ENCODE data around the gene GPSM1. TPM values are rescaled to one million over a fixed set of nuclear protein-coding genes. Genes with fewer than 3 reads are reported as not detected.

Gene GPSM1
- total and polyA plus RNA-seq, 5 donors from 2014 or later: 0.59 to 12.3 (median 1.3) TPM

DNA sequence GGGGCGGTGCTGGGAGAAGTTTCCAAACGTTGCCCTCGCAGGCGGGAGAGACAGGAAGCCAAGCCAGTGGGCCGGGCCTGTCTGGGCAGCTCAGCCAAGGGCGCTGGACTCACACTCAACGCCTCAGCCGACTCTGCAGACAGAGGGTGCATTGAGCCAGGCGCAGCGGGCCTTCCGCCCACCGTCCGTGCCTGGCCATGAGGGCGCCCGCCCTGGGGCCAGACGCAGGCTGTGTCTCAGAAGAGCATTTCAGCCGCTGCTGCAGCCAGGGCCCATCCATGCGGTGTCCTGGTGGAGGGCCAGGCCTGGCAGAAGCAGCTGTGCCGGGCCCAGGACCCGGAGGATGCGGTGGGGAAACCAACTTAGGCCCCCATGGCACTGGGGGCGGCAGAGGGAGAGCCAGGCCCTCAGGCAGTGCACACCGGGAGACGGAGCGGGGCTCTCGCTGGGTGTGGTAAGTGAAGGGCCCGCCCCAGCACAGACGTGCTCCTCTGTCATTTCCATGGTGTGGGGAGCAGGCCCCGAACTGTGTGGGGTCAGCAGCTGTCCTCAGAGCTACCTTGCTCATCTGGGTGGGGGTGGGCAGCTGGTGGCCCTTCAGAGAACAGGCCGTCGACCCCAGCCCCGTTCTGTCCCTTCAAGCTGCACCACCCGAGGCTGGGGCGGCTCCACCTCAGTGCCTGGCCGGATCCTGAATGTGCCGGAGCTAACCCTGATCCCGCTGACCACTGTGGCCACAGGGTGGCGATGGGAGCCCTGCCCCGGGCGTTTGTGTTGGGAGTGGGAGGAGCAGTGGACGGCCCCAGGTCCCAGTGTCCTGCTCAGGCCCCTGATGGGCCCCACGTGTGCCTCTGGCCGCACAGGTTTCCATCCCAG, 18.2 kb downstream of the GPSM1 start:
- H3K4me3 ChIP-seq (ENCODE audit: low read depth, low read length): no peak overlapping the region
- H3K27ac Mint-ChIP-seq: no peak overlapping the region
- H3K27ac ChIP-seq (ENCODE audit: insufficient read depth, low read length, poor library complexity, severe bottlenecking): no peak overlapping the region
- no peak overlapping the region for H3K4me3 Mint-ChIP-seq
- H3K36me3 ChIP-seq (ENCODE audit: control insufficient read depth, insufficient read depth, low read length): no peaks in the 10 kb centered on the region
- no peaks in the 10 kb centered on the region for H3K36me3 Mint-ChIP-seq
- H3K27me3 Mint-ChIP-seq: no peaks in the 10 kb centered on the region
- no peaks in the 10 kb centered on the region for H3K9me3 Mint-ChIP-seq
- H3K27me3 ChIP-seq (ENCODE audit: control insufficient read depth, insufficient read depth, low read length): no peaks in the 10 kb centered on the region
- H3K4me1 ChIP-seq (ENCODE audit: control insufficient read depth, insufficient read depth, low read length, poor library complexity, severe bottlenecking): no peaks in the 10 kb centered on the region
- no peak for DNase-seq
- ATAC-seq (ENCODE audit: low read depth in 2 of 2): no peak
- H3K4me1 Mint-ChIP-seq: peaks cover 0 to 2% (median 0%) of the 10 kb centered on the region in 4 donors
- H3K9me3 ChIP-seq (ENCODE audit: control insufficient read depth in 2 of 2, low read length in 2 of 2): no peaks in the 10 kb centered on the region

DNA sequence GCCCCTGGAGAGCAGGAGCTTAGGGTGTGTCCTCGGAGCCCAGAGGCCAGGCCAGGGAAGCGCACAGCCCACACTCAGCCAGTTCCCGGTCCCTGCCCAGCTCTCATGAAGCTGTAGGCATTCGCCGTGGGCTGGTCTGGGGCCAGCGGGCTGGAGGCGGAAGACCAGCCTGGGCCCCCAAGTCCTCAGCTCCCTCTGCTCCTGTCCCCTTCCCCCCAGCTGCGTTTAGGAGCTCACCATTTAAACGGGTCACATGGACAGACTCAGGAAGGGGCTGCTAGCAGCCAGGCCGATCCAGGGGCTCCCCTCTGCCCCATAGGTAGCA, 18.8 kb downstream of the GPSM1 start:
- Mint-ChIP-seq H3K27me3 (no peaks in the 10 kb centered on the region), H3K27ac (no peak overlapping the region), H3K9me3 (no peaks in the 10 kb centered on the region), H3K36me3 (no peaks in the 10 kb centered on the region), H3K4me1 (peaks cover 0 to 2% (median 0%) of the 10 kb centered on the region in 4 donors), H3K4me3 (no peak overlapping the region)
- no peaks in the 10 kb centered on the region for H3K27me3 ChIP-seq (ENCODE audit: control insufficient read depth, insufficient read depth, low read length)
- no peak overlapping the region for H3K4me3 ChIP-seq (ENCODE audit: low read depth, low read length)
- ATAC-seq (ENCODE audit: low read depth in 2 of 2) (no peak), DNase-seq (no peak)
- no peaks in the 10 kb centered on the region for H3K4me1 ChIP-seq (ENCODE audit: control insufficient read depth, insufficient read depth, low read length, poor library complexity, severe bottlenecking)
- no peaks in the 10 kb centered on the region for H3K9me3 ChIP-seq (ENCODE audit: control insufficient read depth in 2 of 2, low read length in 2 of 2)
- H3K27ac ChIP-seq (ENCODE audit: insufficient read depth, low read length, poor library complexity, severe bottlenecking): no peak overlapping the region
- no peaks in the 10 kb centered on the region for H3K36me3 ChIP-seq (ENCODE audit: control insufficient read depth, insufficient read depth, low read length)

DNA sequence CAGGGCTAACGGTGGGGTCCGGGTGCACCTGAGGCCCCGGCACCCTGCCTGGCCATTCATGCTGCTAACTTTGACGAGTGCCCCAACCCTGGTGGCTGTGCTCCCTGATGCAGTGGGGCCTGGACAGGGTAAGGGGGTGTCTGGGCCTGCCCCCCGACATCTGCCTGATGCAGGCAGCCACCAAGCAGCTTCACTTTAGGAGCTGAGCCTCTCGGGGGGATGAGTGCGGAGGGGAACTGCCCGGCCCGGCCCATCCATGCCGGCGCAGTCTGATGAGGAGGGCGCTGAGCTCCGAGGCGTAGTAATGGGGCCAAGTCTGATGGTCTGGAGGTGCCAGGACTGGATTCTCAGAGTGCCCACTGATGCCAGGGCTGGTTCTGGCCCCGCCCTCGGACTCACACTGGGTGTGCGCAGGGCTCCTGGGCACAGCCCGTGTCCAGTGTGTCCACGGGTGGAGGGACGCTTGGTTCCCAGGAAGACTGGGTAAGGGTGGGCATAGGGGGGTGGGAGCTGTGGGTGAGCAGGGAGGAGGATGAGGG, 19.7 kb downstream of the GPSM1 start:
- H3K36me3 ChIP-seq (ENCODE audit: control insufficient read depth, insufficient read depth, low read length): no peaks in the 10 kb centered on the region
- Mint-ChIP-seq H3K9me3 (no peaks in the 10 kb centered on the region), H3K27me3 (no peaks in the 10 kb centered on the region), H3K4me1 (peaks cover 0 to 2% (median 0%) of the 10 kb centered on the region in 4 donors), H3K36me3 (no peaks in the 10 kb centered on the region), H3K27ac (no peak overlapping the region), H3K4me3 (no peak overlapping the region)
- no peak overlapping the region for H3K27ac ChIP-seq (ENCODE audit: insufficient read depth, low read length, poor library complexity, severe bottlenecking)
- no peak for ATAC-seq (ENCODE audit: low read depth in 2 of 2)
- H3K4me1 ChIP-seq (ENCODE audit: control insufficient read depth, insufficient read depth, low read length, poor library complexity, severe bottlenecking): no peaks in the 10 kb centered on the region
- H3K27me3 ChIP-seq (ENCODE audit: control insufficient read depth, insufficient read depth, low read length): no peaks in the 10 kb centered on the region
- no peak for DNase-seq
- no peaks in the 10 kb centered on the region for H3K9me3 ChIP-seq (ENCODE audit: control insufficient read depth in 2 of 2, low read length in 2 of 2)
- no peak overlapping the region for H3K4me3 ChIP-seq (ENCODE audit: low read depth, low read length)

DNA sequence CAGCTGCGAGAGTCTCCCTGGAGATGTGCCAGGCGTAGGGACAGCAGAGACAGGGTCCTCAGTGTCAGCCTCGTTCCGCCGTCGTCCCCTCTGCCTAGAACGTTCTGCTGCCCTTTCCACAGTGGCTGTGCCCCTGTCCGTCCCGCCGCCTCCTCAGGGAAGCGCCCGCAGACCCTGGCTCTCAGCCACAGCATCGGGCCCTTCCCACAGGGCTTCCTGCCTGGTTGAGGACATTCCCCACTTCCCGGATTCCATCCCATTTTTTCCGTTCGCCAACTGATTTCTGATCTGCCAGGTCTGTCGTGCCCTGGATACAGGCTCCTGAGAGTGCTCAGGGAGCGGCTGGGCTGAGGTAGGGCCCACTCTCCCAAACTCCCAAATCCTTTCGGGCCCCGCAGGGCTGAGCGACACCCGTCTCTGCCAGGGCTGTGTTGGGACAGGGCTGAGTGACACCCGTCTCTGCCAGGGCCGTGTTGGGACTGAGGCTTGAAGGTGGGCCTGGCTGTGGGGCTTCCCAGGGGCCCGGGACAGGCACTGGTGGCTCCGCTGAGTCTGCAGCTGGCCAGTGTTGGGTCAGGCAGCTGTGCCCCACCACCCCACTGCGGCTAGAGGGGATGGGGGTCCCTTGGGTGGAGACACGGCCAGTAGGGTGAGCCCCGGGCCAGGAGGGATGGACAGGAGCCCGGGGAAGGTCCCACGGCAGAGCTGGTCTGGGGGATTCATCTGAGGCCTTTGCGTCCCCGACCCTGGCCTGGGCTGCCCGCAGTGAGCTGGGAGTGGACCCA, 20.3 kb downstream of the GPSM1 start:
- DNase-seq: no peak
- Histone ChIP-seq H3K36me3 (ENCODE audit: control insufficient read depth, insufficient read depth, low read length) (no peaks in the 10 kb centered on the region), H3K4me1 (ENCODE audit: control insufficient read depth, insufficient read depth, low read length, poor library complexity, severe bottlenecking) (no peaks in the 10 kb centered on the region), H3K27ac (ENCODE audit: insufficient read depth, low read length, poor library complexity, severe bottlenecking) (no peak overlapping the region), H3K9me3 (ENCODE audit: control insufficient read depth in 2 of 2, low read length in 2 of 2) (no peaks in the 10 kb centered on the region), H3K4me3 (ENCODE audit: low read depth, low read length) (no peak overlapping the region), H3K27me3 (ENCODE audit: control insufficient read depth, insufficient read depth, low read length) (no peaks in the 10 kb centered on the region)
- H3K4me1 Mint-ChIP-seq: peaks cover 0 to 2% (median 0%) of the 10 kb centered on the region in 4 donors
- H3K27me3 Mint-ChIP-seq: no peaks in the 10 kb centered on the region
- H3K4me3 Mint-ChIP-seq: no peak overlapping the region
- no peak for ATAC-seq (ENCODE audit: low read depth in 2 of 2)
- H3K36me3 Mint-ChIP-seq: no peaks in the 10 kb centered on the region
- H3K27ac Mint-ChIP-seq: peak overlapping the region in 1 of 3 donors; percentile 87
- no peaks in the 10 kb centered on the region for H3K9me3 Mint-ChIP-seq

DNA sequence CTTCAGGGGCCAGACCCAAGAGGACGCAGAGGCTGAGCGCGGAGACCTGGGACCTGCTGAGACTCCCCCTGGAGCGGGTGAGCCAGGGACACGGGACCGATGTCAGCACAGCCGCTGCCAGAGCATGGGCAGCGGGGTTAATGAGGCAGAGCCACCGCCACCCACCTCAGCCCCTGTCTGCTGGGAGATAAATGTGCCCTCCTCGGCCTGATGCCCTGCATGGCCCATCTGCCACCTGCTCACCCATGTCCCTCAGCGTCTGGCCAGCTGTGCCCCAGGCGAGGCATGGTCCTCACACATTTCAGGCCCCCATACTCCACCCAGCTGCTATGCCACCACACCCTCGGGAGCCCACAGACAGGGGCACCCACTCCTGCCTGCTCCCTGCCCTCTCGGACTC, 21.4 kb downstream of the GPSM1 start:
- Mint-ChIP-seq H3K27me3 (no peaks in the 10 kb centered on the region), H3K9me3 (no peaks in the 10 kb centered on the region), H3K4me3 (no peak overlapping the region), H3K4me1 (no peaks in the 10 kb centered on the region), H3K36me3 (no peaks in the 10 kb centered on the region), H3K27ac (no peak overlapping the region)
- Histone ChIP-seq H3K9me3 (ENCODE audit: control insufficient read depth in 2 of 2, low read length in 2 of 2) (no peaks in the 10 kb centered on the region), H3K36me3 (ENCODE audit: control insufficient read depth, insufficient read depth, low read length) (no peaks in the 10 kb centered on the region), H3K27ac (ENCODE audit: insufficient read depth, low read length, poor library complexity, severe bottlenecking) (no peak overlapping the region), H3K4me3 (ENCODE audit: low read depth, low read length) (no peak overlapping the region), H3K27me3 (ENCODE audit: control insufficient read depth, insufficient read depth, low read length) (no peaks in the 10 kb centered on the region), H3K4me1 (ENCODE audit: control insufficient read depth, insufficient read depth, low read length, poor library complexity, severe bottlenecking) (no peaks in the 10 kb centered on the region)
- DNase-seq (no peak), ATAC-seq (ENCODE audit: low read depth in 2 of 2) (no peak)

DNA sequence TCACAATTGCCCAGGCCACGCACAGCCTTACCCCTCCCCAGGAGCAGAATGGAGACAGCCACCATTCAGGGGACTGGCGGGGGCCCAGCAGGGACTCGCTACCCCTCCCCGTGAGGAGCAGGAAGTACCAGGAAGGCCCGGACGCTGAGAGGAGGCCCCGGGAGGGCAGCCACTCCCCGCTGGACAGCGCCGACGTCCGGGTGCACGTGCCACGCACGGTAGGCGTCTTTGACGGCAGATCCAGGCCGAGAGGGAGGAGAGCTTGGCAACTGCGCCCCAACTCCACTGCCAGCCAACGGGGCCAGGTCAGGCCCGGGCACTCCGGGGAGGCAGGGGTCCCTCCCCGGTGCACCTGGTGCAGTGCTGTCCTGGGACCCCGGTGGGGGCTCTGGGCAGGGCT, 22.2 kb downstream of the GPSM1 start:
- Histone ChIP-seq H3K9me3 (ENCODE audit: control insufficient read depth in 2 of 2, low read length in 2 of 2) (no peaks in the 10 kb centered on the region), H3K27ac (ENCODE audit: insufficient read depth, low read length, poor library complexity, severe bottlenecking) (no peak overlapping the region), H3K4me1 (ENCODE audit: control insufficient read depth, insufficient read depth, low read length, poor library complexity, severe bottlenecking) (no peaks in the 10 kb centered on the region), H3K4me3 (ENCODE audit: low read depth, low read length) (no peak overlapping the region), H3K36me3 (ENCODE audit: control insufficient read depth, insufficient read depth, low read length) (no peaks in the 10 kb centered on the region), H3K27me3 (ENCODE audit: control insufficient read depth, insufficient read depth, low read length) (no peaks in the 10 kb centered on the region)
- Mint-ChIP-seq H3K36me3 (no peaks in the 10 kb centered on the region), H3K4me3 (no peak overlapping the region), H3K27me3 (no peaks in the 10 kb centered on the region), H3K4me1 (no peaks in the 10 kb centered on the region), H3K9me3 (no peaks in the 10 kb centered on the region), H3K27ac (no peak overlapping the region)
- no peak for DNase-seq
- no peak for ATAC-seq (ENCODE audit: low read depth in 2 of 2)

DNA sequence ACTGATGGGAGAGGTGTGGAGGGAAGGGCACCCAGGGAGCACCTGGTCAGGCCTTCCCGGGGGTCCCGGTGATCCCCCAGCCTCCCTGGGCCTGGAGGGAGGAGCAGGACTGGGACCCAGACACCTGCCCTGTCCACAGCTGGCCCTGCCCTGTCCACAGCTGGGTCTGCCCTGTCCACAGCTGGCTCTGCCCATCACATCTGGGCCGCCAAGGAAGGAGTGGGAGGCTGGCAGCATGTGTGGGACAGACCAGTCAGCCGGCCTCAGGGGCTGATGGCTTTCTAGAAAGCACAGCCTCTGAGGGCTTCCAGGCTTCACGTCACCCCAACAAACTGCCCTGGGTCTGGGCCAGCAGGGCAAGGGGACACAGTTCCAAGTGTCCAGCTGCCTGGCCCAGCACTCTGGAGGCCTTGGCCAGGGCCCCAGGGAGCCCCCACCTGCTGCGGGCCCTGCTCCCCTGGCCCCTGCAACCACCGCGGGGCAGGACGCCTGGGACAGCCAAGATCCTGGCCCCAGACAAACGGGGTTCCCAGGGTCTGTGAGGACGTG, 24.0 kb downstream of the GPSM1 start:
- Histone ChIP-seq H3K4me1 (ENCODE audit: control insufficient read depth, insufficient read depth, low read length, poor library complexity, severe bottlenecking) (no peaks in the 10 kb centered on the region), H3K36me3 (ENCODE audit: control insufficient read depth, insufficient read depth, low read length) (no peaks in the 10 kb centered on the region), H3K27me3 (ENCODE audit: control insufficient read depth, insufficient read depth, low read length) (no peaks in the 10 kb centered on the region), H3K27ac (ENCODE audit: insufficient read depth, low read length, poor library complexity, severe bottlenecking) (no peak overlapping the region), H3K9me3 (ENCODE audit: control insufficient read depth in 2 of 2, low read length in 2 of 2) (no peaks in the 10 kb centered on the region), H3K4me3 (ENCODE audit: low read depth, low read length) (no peak overlapping the region)
- H3K27me3 Mint-ChIP-seq: no peaks in the 10 kb centered on the region
- H3K27ac Mint-ChIP-seq: no peak overlapping the region
- no peak overlapping the region for H3K4me3 Mint-ChIP-seq
- no peaks in the 10 kb centered on the region for H3K4me1 Mint-ChIP-seq
- H3K9me3 Mint-ChIP-seq: no peaks in the 10 kb centered on the region
- H3K36me3 Mint-ChIP-seq: no peaks in the 10 kb centered on the region
- no peak for ATAC-seq (ENCODE audit: low read depth in 2 of 2)
- DNase-seq: no peak
